ENCODE measurements around the gene PHF2. TPM values are rescaled to one million over a fixed set of nuclear protein-coding genes. Genes with fewer than 3 reads are reported as not detected.

Gene PHF2
- total RNA-seq, 2 donors from 2014 or later = 24.7 to 29.3 TPM

DNA sequence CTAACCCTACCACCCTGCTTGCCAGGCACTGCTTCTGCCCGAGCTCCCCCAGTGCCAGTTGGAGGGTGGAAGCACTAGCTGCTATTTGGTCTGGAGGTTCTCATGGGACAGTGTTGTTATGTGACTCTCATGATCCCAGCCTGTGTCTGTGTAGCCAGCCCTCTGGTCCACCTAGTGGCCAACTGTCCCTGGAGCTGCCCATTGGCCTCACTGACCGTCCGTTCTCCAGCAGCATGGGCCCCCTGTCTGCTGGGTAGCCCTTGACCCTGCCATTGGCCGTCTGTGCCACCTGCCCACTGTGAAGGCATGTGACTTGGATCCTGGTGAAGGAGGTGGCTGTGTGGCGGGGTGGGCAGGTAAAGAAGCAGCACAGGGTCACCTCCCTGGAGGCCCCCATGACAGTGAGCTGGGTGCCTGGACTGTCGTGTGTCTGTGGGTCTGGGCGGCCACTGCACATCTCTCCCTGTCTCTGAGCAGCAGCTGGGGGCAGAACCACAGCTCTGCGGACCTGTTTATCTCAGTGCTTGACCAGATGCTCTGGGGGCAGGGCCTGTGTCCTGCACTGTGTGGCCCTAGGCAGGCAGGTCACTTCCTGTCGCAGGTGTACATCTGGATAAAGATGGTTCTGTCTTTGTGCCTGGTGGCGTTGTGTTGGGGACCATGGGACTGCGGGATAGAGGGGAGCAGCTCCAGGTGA is 11.4 kb downstream of the PHF2 start:
- TF ChIP-seq, protein P1, sequence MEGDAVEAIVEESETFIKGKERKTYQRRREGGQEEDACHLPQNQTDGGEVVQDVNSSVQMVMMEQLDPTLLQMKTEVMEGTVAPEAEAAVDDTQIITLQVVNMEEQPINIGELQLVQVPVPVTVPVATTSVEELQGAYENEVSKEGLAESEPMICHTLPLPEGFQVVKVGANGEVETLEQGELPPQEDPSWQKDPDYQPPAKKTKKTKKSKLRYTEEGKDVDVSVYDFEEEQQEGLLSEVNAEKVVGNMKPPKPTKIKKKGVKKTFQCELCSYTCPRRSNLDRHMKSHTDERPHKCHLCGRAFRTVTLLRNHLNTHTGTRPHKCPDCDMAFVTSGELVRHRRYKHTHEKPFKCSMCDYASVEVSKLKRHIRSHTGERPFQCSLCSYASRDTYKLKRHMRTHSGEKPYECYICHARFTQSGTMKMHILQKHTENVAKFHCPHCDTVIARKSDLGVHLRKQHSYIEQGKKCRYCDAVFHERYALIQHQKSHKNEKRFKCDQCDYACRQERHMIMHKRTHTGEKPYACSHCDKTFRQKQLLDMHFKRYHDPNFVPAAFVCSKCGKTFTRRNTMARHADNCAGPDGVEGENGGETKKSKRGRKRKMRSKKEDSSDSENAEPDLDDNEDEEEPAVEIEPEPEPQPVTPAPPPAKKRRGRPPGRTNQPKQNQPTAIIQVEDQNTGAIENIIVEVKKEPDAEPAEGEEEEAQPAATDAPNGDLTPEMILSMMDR (IDR thresholded peaks at IDR 0.05) = peak in 1 of 2 donors; percentile 43
- peaks cover 0 to 70% of the 10 kb centered on the region in 2 donors for H3K4me1 ChIP-seq
- DNase-seq (ENCODE audit: low spot score) = peak; percentile 52

DNA sequence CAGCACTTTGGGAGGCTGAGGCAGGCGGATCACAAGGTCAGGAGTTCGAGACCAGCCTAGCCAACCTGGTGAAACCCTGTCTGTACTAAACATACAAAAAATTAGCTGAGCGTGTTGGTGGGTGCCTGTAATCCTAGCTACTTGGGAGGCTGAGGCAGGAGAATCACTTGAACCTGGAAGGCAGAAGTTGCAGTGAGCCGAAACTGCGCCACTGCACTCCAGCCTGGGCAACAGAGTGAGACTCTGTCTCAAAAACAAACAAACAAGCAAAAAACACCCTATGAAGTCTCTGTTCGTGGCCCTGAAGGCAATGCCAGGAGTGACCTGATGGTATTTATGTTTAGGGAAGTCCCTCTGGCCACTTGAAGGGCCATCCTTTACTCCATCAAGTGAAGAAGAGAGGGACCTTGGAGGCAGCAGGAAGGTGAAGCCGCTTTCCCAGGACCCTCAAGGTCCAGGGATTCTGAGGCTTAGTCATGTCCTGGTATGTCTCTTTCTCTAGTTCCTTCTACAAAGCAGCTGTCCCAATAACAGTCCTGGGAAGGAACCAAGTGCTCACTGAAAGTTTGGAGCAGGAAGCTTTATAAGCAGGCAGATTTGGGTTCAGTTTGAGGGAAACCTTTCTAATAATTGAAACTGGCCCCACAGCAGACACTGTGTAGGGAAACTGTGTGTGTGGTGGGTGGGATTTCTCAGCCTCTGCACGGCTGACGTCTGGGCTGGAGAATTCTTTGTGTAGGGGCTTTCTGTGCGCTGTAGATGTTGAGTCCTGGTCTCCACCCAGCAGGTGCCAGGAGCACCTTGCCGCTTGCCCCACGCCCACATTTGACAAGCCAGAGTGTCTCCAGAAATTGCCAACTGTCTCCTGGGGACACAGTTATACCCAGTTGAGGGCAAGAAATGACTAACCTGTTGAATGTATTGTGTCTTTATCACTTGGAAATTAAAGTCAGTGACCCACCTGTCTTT is 12.5 kb downstream of the PHF2 start:
- Histone ChIP-seq H3K4me1 (peaks cover 0 to 79% of the 10 kb centered on the region in 2 donors), H3K9me3 (no peaks in the 10 kb centered on the region), H3K27me3 (no peaks in the 10 kb centered on the region), H3K36me3 (no peaks in the 10 kb centered on the region), H3K4me3 (no peak overlapping the region), H3K27ac (no peak overlapping the region)
- TF ChIP-seq, protein P1 (IDR thresholded peaks at IDR 0.05) = no peak
- peak; percentile 55 for DNase-seq (ENCODE audit: low spot score)

More for the DNA sequence above, 11.4 kb downstream of the PHF2 start:
- Histone ChIP-seq H3K9me3 (no peaks in the 10 kb centered on the region), H3K36me3 (no peaks in the 10 kb centered on the region), H3K4me3 (no peak overlapping the region), H3K27me3 (no peaks in the 10 kb centered on the region), H3K27ac (no peak overlapping the region)

DNA sequence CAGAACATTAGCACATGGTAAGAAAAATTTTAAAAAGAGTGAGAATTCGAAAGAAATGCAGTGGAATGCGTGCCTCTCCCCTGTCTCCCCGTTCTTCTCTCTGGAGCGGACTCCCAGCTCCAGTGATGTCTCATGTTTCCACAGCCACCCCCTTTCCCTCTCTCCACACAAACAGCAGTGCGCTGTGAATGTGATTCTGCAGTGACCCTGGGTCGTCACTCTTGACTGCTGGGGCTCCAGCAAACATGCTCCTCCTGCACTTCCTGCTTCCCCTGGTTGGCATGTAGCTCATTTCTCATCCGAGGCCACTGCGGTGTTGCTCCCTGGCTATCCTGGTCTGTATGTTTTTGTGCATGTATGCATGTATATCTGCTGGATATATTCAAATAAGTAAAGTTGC is 13.3 kb downstream of the PHF2 start:
- H3K27me3 ChIP-seq = no peaks in the 10 kb centered on the region
- no peaks in the 10 kb centered on the region for H3K9me3 ChIP-seq
- DNase-seq (ENCODE audit: low spot score) = peak; percentile 56
- H3K4me3 ChIP-seq = no peak overlapping the region
- H3K27ac ChIP-seq = no peak overlapping the region
- TF ChIP-seq, protein P1 (IDR thresholded peaks at IDR 0.05) = no peak
- peaks cover 0 to 87% of the 10 kb centered on the region in 2 donors for H3K4me1 ChIP-seq
- no peaks in the 10 kb centered on the region for H3K36me3 ChIP-seq

DNA sequence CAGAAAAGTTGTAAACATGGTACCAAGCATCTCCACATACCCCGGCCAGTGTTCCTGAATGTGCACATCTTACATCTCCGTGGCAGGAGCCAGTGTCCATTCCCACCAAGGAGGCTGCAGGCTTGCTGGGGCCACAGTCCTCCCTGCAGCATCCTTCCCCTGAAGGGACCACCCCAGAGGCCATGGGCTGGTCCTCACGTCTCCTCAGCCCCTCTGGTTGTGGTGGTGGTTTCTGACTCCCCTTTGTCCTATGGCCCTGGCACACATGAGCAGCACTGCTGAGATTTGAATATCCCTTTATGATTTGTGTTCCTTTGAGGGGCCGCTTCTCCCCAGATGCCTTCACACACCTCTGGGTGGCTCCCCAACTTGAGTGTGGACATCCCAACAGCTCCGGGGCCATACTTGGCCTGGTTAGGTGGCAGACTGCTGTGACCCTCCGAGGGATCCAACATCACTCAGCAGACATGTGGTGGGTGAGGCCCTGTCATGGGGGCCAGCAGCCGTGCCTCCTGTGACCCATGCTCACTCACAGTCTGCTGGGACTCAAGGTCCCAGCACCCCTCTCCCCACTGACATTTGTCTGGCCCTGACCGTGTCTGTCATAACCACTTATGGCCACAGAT is 14.3 kb downstream of the PHF2 start:
- Histone ChIP-seq H3K27ac (no peak overlapping the region), H3K4me3 (no peak overlapping the region), H3K4me1 (peaks cover 0 to 87% of the 10 kb centered on the region in 2 donors), H3K9me3 (no peaks in the 10 kb centered on the region), H3K36me3 (no peaks in the 10 kb centered on the region), H3K27me3 (no peaks in the 10 kb centered on the region)
- no peak for DNase-seq (ENCODE audit: low spot score)
- TF ChIP-seq, protein P1 (IDR thresholded peaks at IDR 0.05) = no peak

DNA sequence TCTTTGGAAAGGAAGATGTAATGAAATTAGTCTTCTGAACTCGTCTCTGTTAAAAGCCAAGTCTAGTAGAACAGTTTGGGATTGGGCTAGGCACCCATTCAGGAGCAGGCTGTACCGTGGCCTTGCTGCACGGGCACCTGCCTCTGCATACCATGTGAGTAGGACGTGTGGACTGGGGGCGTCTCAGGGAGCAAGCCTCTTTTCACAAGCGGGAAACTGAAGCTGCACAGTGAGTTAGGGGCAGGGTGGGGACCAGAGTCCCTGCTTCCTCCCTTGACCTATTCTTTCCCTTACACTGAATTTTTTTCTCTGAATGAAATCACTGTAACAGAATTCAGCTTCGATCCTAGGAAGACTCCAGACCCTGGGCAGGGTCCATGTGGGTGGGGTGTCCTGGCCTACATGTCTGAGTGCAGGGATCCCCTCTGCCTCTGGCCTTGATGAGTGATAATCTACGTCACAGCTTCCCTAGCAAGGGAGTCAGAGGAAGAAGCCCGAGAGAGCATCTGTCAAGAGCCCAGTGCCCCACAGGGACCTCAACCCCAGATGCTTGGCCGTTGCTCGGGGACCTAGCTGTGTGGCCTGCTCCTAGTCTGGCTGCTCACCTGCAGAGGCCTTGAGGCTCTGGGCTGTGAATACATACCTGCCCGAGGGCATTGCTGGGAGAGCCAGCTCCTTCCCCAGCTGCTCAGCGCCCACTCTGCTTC is 15.1 kb downstream of the PHF2 start:
- DNase-seq (ENCODE audit: low spot score) = no peak
- TF ChIP-seq, protein P1 (IDR thresholded peaks at IDR 0.05) = no peak
- H3K36me3 ChIP-seq = no peaks in the 10 kb centered on the region
- H3K4me3 ChIP-seq = no peak overlapping the region
- no peak overlapping the region for H3K27ac ChIP-seq
- no peaks in the 10 kb centered on the region for H3K9me3 ChIP-seq
- H3K4me1 ChIP-seq = peaks cover 0 to 80% of the 10 kb centered on the region in 2 donors
- no peaks in the 10 kb centered on the region for H3K27me3 ChIP-seq
